GM23338 (cell line): Measurements from ENCODE around the gene MARK2. TPM values are rescaled to one million over a fixed set of nuclear protein-coding genes. Genes with fewer than 3 reads are reported as not detected.

Experiments used
- ATAC-seq: fragments of 200-7000 bp; cut with Tn5 transposase; 3 replicates; pipeline ENCODE4 v1.9.1; 2020
- DNase-seq: peaks from one replicate; pipeline ENCODE4 v3.0.0-alpha.2; 2015; ENCODE audit warnings: low spot score
- H2AFZ ChIP-seq: fragments of 200-600 bp; sonication (generic); 2 replicates; pipeline ENCODE4 v1.8.0; 2016; ENCODE audit warnings: antibody characterized with exemption, mild to moderate bottlenecking, moderate library complexity
- H3F3A ChIP-seq: fragments of 200-600 bp; sonication (generic); replicated peaks from 2 replicates; pipeline ENCODE4 v1.8.0; 2017; ENCODE audit warnings: antibody characterized with exemption, mixed run types, low read depth
- H3K27ac ChIP-seq: fragments of 200-600 bp; sonication (generic); 2 replicates; pipeline ENCODE4 v1.6.1; 2016; ENCODE audit warnings: low read depth
- H3K27me3 ChIP-seq: fragments of 200-600 bp; sonication (generic); 2 replicates; pipeline ENCODE4 v1.8.0; 2016; ENCODE audit warnings: mild to moderate bottlenecking, mixed run types, moderate library complexity; ENCODE audit not compliant: insufficient read depth
- H3K36me3 ChIP-seq: fragments of 200-600 bp; sonication (generic); 2 replicates; pipeline ENCODE4 v1.8.0; 2016; ENCODE audit warnings: mild to moderate bottlenecking; ENCODE audit not compliant: insufficient read depth
- H3K4me1 ChIP-seq: fragments of 200-600 bp; sonication (generic); 2 replicates; pipeline ENCODE4 v1.8.0; 2016; ENCODE audit warnings: mild to moderate bottlenecking, moderate library complexity; ENCODE audit not compliant: insufficient read depth
- H3K4me2 ChIP-seq: fragments of 200-600 bp; sonication (generic); 2 replicates; pipeline ENCODE4 v1.7.1; 2017; ENCODE audit warnings: mixed run types
- H3K4me3 ChIP-seq: fragments of 200-600 bp; sonication (generic); 2 replicates; pipeline ENCODE4 v1.6.1; 2016; ENCODE audit warnings: mixed run types
- H3K79me2 ChIP-seq: fragments of 200-600 bp; sonication (generic); replicated peaks from 2 replicates; pipeline ENCODE4 v1.8.0; 2017; ENCODE audit warnings: mild to moderate bottlenecking; ENCODE audit not compliant: insufficient read depth
- H3K9me2 ChIP-seq: fragments of 200-600 bp; sonication (generic); 2 replicates; pipeline ENCODE4 v1.8.0; 2017; ENCODE audit not compliant: insufficient read depth
- H4K20me1 ChIP-seq: fragments of 200-600 bp; sonication (generic); replicated peaks from 2 replicates; pipeline ENCODE4 v1.8.0; 2017; ENCODE audit warnings: mild to moderate bottlenecking; ENCODE audit not compliant: insufficient read depth
- H3K27ac Mint-ChIP-seq: 2 replicates; pipeline ENCODE4 v1.8.0; 2020; ENCODE audit warnings: inconsistent platforms, mild to moderate bottlenecking, moderate library complexity, mixed read lengths
- H3K27me3 Mint-ChIP-seq: 3 replicates; pipeline ENCODE4 v1.8.0; 2022; ENCODE audit warnings: low read depth, mild to moderate bottlenecking, moderate library complexity, mixed read lengths, inconsistent platforms; ENCODE audit not compliant: insufficient read depth, poor library complexity
- H3K36me3 Mint-ChIP-seq: 3 replicates; pipeline ENCODE4 v1.8.0; 2021; ENCODE audit warnings: low read depth, mild to moderate bottlenecking, inconsistent platforms, moderate library complexity, mixed read lengths
- H3K4me1 Mint-ChIP-seq: 3 replicates; pipeline ENCODE4 v1.8.0; 2020; ENCODE audit warnings: mild to moderate bottlenecking, inconsistent platforms, mixed read lengths
- H3K4me3 Mint-ChIP-seq: 3 replicates; pipeline ENCODE4 v1.8.0; 2021; ENCODE audit warnings: moderate library complexity, mild to moderate bottlenecking, inconsistent platforms, mixed read lengths
- H3K9me3 Mint-ChIP-seq: 3 replicates; pipeline ENCODE4 v1.8.0; 2020; ENCODE audit warnings: moderate library complexity, mild to moderate bottlenecking, inconsistent platforms, mixed read lengths
- CREB1 ChIP-seq: fragments of 250-450 bp; sonication (Bioruptor Pico); IDR thresholded peaks from 2 replicates; pipeline ENCODE4 v1.5.0; 2020; ENCODE audit warnings: low read depth, mild to moderate bottlenecking, moderate library complexity
- CTCF ChIP-seq, 2 experiments: fragments of 200-600 bp in 1 of 2; sonication (generic) in 1 of 2; conservative IDR thresholded peaks; 2 replicates each; pipeline versions ENCODE4 v1.5.1 to v1.6.1; 2016 to 2017; ENCODE audit warnings: antibody characterized with exemption in 2 of 2, low read depth in 2 of 2, mild to moderate bottlenecking in 2 of 2, moderate library complexity in 1 of 2
- EZH2 ChIP-seq: fragments of 200-600 bp; sonication (generic); IDR thresholded peaks from one replicate; pipeline ENCODE4 v1.8.0; 2017; ENCODE audit warnings: antibody characterized with exemption, mild to moderate bottlenecking, low read depth; ENCODE audit not compliant: unreplicated experiment
- EZH2phosphoT487 ChIP-seq: fragments of 200-600 bp; sonication (generic); IDR thresholded peaks from one replicate; pipeline ENCODE4 v1.8.1; 2018; ENCODE audit warnings: antibody characterized with exemption; ENCODE audit not compliant: unreplicated experiment
- JUNB ChIP-seq: IDR thresholded peaks from one replicate; pipeline ENCODE4 v1.6.1; 2016; ENCODE audit warnings: antibody characterized with exemption; ENCODE audit not compliant: unreplicated experiment
- NANOG ChIP-seq: IDR thresholded peaks from 2 replicates; pipeline ENCODE4 v1.6.1; 2016; ENCODE audit warnings: antibody characterized with exemption, borderline replicate concordance
- POLR2AphosphoS5 ChIP-seq: IDR thresholded peaks from 2 replicates; pipeline ENCODE4 v1.6.1; 2016; ENCODE audit warnings: antibody characterized with exemption, low read depth
- STAT1 ChIP-seq: IDR thresholded peaks from one replicate; pipeline ENCODE4 v1.6.1; 2016; ENCODE audit warnings: antibody characterized with exemption; ENCODE audit not compliant: unreplicated experiment
- ZNF114 ChIP-seq: fragments of 250-450 bp; sonication (Bioruptor Pico); IDR thresholded peaks from 2 replicates; pipeline ENCODE4 v1.5.0; 2020; ENCODE audit warnings: mild to moderate bottlenecking, moderate library complexity
- ZNF331 ChIP-seq: fragments of 250-450 bp; sonication (Bioruptor Pico); IDR thresholded peaks from 2 replicates; pipeline ENCODE4 v1.5.0; 2020; ENCODE audit warnings: low read depth, mild to moderate bottlenecking, moderate library complexity
- ZNF462 ChIP-seq: fragments of 250-450 bp; sonication (Bioruptor Pico); IDR thresholded peaks from 2 replicates; pipeline ENCODE4 v1.5.0; 2020; ENCODE audit warnings: mild to moderate bottlenecking, moderate library complexity
- polyA plus RNA-seq: library from polyadenylated mRNA; unstranded; fragments of >200 nt; fragmentation: Nextera tagmentation; extraction: Ambion mirVana; gene quantifications from 2 replicates; pipeline ENCODE4 v1.2.1, GENCODE V29; 2016
- total RNA-seq: library from RNA; depleted of rRNA; stranded (reverse); fragments of >200 nt; shearing (Covaris generic); gene quantifications from 2 replicates; pipeline ENCODE4 v1.2.3, GENCODE V29; 2014
- TF ChIP-seq, protein P1 (sequence below): IDR thresholded peaks from 2 replicates; pipeline ENCODE4 v1.6.1; 2016; ENCODE audit warnings: antibody characterized with exemption
- TF ChIP-seq, protein P2 (sequence below): IDR thresholded peaks from one replicate; pipeline ENCODE4 v1.6.1; 2018; ENCODE audit warnings: antibody characterized with exemption; ENCODE audit not compliant: unreplicated experiment

MARK2 gene
- total and polyA plus RNA-seq, 2 experiments from 2014 or later: 18.7 to 42.6 TPM

GRCh38 chr11:63862923-63863322, 24.0 kb downstream of the MARK2 start:
- Histone ChIP-seq H3K27me3 (no peaks in the 10 kb centered on the region), H3K36me3 (no peaks in the 10 kb centered on the region), H4K20me1 (peaks cover 39% of the 10 kb centered on the region), H3K4me2 (no peak overlapping the region), H3K4me1 (peaks cover 13% of the 10 kb centered on the region), H3F3A (no peaks in the 10 kb centered on the region; the same call in 1 of the 2 replicates), H3K27ac (no peak overlapping the region), H3K9me2 (no peaks in the 10 kb centered on the region), H3K79me2 (peaks cover 92% of the 10 kb centered on the region), H3K4me3 (no peak overlapping the region), H2AFZ (no peak overlapping the region)
- Mint-ChIP-seq H3K36me3 (peaks cover 10% of the 10 kb centered on the region), H3K9me3 (no peaks in the 10 kb centered on the region), H3K4me1 (peaks cover 37% of the 10 kb centered on the region), H3K27ac (no peak overlapping the region), H3K27me3 (peaks cover 9% of the 10 kb centered on the region), H3K4me3 (no peak overlapping the region)
- ATAC-seq (no peak), DNase-seq (no peak)
- no peak for TF ChIP-seq ZNF331
- TF ChIP-seq, protein P1, sequence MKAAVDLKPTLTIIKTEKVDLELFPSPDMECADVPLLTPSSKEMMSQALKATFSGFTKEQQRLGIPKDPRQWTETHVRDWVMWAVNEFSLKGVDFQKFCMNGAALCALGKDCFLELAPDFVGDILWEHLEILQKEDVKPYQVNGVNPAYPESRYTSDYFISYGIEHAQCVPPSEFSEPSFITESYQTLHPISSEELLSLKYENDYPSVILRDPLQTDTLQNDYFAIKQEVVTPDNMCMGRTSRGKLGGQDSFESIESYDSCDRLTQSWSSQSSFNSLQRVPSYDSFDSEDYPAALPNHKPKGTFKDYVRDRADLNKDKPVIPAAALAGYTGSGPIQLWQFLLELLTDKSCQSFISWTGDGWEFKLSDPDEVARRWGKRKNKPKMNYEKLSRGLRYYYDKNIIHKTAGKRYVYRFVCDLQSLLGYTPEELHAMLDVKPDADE: no peak
- no peak for TF ChIP-seq CREB1 (CRISPR knock-in tag)
- no peak for TF ChIP-seq STAT1
- TF ChIP-seq ZNF114: no peak
- TF ChIP-seq NANOG: no peak
- TF ChIP-seq JUNB: no peak
- no peak for TF ChIP-seq EZH2
- no peak for TF ChIP-seq ZNF462 (CRISPR knock-in tag)
- TF ChIP-seq, protein P2, sequence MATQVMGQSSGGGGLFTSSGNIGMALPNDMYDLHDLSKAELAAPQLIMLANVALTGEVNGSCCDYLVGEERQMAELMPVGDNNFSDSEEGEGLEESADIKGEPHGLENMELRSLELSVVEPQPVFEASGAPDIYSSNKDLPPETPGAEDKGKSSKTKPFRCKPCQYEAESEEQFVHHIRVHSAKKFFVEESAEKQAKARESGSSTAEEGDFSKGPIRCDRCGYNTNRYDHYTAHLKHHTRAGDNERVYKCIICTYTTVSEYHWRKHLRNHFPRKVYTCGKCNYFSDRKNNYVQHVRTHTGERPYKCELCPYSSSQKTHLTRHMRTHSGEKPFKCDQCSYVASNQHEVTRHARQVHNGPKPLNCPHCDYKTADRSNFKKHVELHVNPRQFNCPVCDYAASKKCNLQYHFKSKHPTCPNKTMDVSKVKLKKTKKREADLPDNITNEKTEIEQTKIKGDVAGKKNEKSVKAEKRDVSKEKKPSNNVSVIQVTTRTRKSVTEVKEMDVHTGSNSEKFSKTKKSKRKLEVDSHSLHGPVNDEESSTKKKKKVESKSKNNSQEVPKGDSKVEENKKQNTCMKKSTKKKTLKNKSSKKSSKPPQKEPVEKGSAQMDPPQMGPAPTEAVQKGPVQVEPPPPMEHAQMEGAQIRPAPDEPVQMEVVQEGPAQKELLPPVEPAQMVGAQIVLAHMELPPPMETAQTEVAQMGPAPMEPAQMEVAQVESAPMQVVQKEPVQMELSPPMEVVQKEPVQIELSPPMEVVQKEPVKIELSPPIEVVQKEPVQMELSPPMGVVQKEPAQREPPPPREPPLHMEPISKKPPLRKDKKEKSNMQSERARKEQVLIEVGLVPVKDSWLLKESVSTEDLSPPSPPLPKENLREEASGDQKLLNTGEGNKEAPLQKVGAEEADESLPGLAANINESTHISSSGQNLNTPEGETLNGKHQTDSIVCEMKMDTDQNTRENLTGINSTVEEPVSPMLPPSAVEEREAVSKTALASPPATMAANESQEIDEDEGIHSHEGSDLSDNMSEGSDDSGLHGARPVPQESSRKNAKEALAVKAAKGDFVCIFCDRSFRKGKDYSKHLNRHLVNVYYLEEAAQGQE: no peak
- TF ChIP-seq EZH2phosphoT487: no peak
- TF ChIP-seq CTCF (conservative IDR thresholded peaks at IDR 0.05; ENCODE audit: low read depth in 2 of 2): no peak
- TF ChIP-seq POLR2AphosphoS5: no peak
